CD4-positive, alpha-beta T cell treated with Interleukin-6 for 4 hours (primary cell): Measurements from ENCODE around the gene OPA1.

Experiments used
- DNase-seq: peaks from one replicate; pipeline ENCODE4 v3.0.0-alpha.2; 2020; ENCODE audit warnings: mixed read lengths

Gene OPA1

DNA sequence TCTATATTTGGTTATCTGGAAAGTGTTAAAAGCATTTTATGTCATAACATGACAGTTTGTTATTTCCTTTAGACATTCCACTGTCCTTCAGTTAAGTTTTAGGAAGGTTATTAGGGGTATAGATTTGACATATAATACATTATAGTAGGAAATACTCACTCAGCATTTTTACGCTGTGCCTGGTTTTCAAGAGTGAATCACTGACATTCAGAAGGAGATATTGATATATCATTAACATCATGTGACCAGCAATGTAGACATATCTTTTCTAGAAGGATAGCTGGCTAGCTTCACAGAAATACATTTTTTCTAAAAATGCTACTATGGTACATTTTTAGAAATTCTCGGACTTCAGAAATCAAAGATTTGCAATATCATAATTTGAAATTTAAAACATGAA lies 57.6 kb downstream of the OPA1 start:
- DNase-seq: no peak

DNA sequence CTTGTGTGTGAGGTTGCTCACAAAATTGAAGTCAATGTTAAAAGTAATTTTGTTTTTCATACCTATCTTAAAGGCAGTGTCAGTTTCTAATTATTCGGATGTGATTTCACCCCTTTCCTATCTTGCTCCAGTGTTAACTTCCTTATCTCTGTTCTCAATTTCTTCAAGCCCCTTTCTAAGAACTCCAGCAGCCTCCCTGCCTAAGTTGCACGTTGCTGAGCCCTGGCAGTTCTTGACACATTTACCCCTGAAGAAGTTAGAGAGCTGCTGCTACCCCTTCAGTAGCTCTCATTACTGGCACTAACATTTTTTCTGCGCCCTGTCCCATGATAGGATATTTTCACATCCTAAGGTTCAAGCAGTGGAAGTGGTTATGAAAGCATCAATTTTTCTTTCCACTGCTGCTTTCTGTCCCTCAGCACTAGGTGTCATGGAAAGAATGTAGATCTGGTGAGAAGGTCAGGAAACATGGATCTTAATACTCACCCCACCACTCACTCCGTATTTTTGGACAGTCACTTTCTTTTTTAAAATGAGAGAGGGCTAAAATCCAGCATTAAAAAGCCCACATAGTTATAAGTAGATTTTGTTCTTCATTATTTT lies 62.9 kb downstream of the OPA1 start:
- no peak for DNase-seq

DNA sequence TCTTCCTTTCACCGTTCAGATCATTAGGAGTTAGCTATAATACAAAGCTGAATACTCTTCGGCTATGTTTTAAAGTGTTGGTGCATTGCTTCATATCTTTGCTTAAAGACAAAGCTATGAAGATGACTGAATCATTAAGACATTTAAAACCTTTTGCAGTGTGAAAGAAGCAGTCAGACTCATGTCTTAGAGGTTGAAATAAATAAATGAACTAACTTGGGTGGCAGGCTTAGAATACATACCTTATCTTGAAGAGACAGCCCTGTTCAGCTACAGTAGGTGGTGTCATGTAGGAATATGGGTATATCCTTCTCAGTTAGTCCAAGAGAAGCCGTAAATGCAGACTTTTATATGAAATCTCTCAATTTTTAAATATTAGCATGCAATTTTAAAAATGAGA lies 63.4 kb downstream of the OPA1 start:
- no peak for DNase-seq

DNA sequence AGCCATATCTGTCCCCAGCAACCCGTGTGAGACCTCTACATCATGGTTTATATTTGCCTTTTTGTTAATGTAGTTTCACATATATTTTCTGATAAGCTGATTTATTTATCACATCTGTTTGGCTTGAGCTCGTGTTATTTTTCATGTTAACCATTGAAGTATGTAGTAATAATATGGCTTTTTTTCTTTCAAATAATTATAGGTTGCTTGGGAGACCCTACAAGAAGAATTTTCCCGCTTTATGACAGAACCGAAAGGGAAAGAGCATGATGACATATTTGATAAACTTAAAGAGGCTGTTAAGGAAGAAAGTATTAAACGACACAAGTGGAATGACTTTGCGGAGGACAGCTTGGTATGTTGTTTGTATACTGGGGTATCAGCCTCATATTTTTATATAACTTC lies 63.9 kb downstream of the OPA1 start:
- DNase-seq: no peak

DNA sequence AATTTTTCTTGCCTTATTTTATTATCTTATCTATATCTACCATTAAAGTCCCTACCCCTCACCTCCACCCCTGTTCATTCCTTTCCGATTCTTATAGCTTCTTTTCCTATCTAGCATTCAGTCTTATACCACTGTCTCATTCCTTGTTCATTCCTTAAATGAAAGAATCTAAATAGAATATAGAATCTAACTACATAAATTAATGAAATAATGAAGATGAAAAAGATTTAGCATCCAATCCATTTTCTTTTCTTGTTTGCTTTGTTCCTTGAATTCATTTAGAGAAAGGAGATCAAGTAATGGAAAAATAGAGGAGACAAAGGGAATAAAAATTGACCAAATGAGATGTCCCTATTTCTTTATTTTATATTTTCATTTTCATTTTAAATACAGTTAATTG lies 67.2 kb downstream of the OPA1 start:
- no peak for DNase-seq

DNA sequence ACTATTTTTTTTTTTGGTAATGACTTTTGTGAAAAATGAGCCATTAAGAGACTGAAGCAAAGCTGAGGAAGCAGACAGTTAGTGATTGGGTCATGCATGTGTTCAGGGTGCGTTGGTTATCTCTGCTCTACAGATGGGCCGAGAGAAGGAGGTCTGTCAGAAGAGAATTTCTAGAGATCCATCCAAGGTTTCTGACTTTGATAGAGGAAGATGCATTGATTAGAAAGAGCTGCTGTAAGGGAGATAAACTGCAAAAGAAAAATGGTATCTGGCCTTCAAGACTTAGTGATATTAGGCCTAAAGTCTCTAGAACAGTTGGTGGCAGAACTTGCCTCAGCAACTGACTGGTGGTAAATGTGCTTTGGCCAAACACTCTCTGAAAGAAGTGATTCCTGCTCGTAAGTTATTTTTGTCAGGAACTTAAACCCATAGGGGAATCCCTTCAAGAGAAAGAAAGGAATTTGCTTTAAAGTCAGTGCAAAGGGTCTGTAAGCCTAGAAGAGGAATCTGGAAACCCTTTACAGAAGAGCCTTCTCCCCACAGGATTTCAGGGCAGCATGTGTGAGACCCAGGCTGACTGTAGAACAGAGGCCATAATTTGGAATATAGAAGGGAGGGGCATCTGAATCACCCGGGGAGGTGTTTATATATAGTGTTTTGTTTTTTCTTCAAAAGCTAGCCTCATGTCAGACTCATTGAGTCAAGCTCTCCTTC lies 67.8 kb downstream of the OPA1 start:
- DNase-seq: no peak

DNA sequence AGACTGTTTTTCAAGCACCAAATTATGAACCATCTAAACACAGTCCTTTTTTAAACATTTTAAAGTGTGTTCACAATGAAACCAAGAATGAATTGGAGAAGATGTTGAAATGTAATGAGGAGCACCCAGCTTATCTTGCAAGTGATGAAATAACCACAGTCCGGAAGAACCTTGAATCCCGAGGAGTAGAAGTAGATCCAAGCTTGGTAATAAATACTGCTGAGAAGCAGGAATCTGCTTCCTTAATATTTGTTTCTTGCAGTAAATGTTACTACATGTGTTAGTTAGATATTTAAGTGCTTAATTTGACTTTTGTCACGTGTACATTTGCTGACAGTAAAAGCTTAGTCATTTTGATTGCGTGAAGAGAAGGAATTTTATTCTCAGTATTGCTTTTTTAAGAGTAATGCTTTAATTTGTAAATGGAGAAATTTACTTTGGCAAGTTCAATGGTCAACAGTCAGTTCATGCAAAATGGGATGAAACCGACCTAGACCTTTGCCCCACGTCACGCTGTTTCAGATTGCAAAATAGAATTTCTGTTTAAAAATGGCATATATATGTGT lies 69.8 kb downstream of the OPA1 start:
- DNase-seq: no peak

DNA sequence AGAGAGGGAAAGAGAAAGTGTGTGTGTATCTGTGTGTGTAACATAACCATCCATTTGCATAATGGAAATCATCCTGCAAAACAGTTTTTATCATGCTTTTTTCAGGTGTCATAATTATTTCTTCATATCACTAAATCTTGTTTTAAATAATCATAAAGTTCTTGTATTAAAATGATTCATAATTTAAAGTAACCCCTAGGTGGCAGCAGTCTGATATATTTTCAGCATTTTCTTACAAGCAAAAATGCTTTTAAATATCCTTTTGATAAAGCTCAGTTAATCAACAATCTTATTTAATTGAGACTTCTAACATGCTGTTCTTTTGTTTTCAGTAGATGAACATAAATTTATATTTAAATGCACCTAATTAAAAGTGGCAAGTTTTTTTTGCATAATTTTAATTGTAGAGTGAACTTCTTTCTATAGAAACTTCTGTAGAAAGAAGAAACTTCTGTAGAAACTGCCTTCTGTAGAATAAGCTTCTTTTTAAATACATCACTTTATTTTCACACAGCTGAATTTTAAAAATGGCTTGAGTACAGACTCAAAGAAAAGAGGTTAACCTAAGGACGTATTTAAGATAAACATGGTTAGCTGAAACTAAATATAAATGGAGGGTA lies 72.5 kb downstream of the OPA1 start:
- DNase-seq: no peak

DNA sequence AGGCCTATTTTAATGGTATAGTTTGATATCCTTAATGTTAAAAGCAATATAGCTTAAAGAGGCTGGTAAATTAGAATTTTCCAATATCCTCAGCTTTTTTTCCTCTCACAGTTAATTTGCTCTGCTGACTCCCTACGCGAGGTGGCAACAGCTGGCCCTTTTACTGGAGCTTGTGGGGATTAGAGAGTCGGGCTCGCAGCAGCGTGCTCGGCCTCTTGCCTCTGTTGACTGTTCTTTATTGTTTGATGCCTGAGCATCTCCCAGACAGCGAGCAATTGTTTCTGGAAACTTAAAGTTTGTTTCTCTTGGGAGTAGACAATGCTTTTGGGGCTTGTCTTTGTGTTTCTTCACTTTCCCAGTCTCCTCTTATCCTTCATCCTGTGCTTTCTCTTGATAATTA lies 80.8 kb downstream of the OPA1 start:
- no peak for DNase-seq

DNA sequence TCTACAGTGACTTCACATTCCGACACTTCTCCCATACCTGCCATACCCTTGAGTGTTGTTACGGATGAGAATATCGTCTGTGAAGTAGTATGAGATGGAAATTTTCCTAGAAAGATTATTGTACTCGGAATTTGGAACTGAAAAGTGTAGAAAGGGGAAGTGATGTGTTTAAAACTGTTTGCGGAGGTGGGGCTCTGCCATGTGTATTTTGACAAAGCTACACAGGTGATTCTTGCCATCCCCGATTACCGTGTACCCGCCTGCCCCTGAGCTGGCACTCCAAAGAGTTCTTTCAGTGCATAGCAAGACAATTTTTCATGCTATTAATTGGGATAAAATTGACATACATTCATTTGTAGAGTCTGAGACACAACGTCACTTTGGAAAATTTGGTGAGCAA lies 81.7 kb downstream of the OPA1 start:
- no peak for DNase-seq

DNA sequence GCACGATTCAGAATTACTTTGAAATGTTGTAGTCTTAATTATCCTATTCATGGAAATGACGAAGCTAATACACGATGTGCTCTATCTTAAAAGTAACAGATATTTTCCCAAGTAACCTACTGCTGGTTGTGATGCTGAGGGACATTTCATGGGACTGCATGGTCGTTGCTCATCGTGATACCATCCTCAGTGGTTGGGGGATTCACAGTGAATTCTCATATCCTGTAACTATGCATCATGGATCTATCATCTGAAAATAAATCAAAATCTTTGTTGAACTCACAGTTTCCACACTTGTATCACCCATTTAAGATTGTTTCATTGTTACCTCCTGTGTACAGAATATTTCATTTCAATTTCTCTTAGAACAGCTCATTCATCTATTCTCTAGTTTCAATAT lies 84.7 kb downstream of the OPA1 start:
- DNase-seq: no peak

DNA sequence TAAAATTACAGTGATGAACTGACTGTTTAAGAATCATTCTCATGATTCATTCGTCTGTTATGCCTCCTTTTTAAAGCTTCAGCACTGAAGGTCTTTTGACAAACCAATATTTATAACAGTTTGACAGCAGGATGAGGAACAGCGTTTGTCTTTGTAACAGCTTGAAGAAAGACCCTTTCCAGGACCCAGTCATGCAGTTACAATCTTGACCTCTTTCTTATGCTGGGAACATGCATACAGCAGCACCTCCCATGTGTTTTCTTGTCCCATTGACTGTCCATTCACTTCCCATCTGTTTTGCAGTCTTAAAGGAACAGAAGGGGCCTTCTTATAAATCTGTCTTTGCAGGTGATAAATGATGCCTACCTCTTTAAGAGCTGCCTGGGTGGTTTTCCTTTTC lies 87.2 kb downstream of the OPA1 start:
- no peak for DNase-seq

DNA sequence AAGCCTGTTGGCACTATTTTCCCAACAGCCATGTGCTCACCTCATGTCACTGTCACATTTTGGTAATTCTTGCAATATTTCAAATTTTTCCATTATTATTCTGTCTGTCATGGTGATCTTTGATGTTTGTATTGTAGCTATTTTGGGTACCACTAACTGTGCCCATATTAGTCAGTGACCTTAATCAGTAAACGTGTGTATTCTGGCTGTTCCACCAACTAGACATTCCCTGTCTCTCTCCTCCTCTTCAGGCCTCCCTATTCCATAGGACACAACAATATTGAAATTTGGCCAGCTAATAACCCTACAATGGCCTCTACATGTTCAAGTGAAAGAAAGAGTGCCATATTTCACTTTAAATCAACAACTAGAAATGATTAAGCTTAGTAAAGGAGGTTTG lies 88.6 kb downstream of the OPA1 start:
- DNase-seq: no peak

DNA sequence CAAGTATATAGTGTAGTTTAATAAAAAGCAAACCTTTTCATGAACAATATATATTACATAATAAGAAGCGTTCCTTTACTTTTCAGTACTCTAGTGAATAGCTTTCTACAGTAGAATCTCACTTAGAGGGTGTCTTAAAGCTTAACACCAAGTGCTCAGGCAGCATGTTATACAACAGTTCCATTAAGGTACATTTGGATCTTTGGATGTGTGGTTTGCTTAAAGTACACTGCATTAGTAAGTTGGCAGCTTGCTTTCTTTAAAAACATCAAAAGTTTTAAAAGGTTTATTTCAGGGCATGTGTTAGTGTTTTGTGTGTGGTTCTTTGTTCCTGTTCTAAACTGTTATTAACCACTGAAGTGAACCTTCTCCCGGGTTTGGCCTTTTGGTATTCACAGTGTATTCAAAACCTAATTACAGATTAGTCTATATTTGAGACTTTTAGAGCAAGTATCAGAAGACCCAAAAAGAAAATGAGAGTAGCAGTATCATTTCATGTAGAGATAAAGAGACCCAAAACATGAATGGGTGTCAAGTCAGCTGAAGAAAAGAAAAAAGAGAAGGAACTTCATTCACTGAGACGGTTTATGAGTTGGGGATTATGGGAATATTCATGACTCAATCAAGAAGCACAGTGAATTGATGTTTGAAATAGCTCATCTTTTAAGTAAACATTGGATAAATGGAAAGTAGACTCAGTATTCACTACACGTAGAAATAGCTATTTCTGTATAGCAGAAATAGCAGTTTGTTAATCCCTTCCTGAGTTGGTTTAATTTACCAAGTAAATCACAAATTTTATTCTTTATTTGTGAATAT lies 93.9 kb downstream of the OPA1 start:
- no peak for DNase-seq

DNA sequence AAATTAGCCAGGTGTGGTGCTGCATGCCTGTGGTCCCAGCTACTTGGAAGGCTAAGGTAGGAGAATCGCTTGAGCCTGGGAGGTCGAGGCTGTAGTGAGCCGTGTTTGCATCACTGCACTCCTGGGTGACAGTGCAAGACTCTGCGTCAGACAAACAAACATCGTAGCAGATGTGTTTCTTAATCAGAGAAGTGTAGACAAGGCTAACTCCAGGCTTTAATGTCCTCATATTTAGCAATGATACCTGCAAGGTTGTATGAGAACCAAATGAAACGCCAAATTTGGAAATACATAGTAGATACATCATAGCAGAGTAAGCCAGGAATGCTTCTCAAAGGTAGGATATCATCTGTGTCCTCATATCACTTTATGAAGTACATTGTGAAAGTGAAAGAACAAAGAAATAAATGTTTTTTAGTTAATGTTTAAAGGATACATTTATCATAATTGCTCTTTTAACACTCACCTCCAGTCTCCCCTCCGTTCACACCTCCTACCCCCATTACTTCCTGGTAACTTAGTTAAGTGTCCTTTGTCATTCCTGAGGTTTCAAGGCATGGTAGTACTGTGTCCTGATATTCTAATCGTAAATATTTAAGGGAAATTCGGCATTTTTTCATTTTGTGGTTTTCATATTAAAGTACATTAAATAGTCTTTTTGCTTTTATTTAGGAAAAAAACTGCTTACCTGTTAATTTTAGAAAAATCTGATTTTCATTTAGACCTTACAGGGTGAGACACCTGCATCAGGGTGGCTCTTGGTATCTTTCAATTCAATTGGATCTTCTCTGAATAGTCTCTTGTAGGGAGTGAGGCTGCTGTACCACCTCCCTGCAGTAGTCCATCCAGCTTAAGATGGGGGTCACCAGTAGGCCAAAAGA lies 96.1 kb downstream of the OPA1 start:
- no peak for DNase-seq

DNA sequence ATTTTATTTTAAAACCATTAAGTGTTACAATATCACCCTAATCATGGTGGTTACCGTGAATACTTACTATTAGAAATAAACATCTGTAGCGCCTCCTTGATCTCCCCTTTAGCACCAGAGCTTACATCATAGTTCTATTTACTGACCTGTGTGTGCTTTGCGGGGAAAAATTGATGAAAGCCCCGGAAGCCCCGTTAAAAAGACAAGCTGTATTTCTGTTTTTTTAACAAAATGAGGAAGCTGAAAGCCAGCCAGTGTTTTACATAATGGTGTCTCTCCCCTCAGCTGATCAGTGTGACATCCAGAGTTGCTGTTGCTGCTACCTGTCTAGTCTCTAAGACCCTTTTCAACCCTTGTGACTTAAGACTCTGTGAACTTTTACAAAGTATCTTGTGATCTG lies 100.8 kb downstream of the OPA1 start:
- no peak for DNase-seq

DNA sequence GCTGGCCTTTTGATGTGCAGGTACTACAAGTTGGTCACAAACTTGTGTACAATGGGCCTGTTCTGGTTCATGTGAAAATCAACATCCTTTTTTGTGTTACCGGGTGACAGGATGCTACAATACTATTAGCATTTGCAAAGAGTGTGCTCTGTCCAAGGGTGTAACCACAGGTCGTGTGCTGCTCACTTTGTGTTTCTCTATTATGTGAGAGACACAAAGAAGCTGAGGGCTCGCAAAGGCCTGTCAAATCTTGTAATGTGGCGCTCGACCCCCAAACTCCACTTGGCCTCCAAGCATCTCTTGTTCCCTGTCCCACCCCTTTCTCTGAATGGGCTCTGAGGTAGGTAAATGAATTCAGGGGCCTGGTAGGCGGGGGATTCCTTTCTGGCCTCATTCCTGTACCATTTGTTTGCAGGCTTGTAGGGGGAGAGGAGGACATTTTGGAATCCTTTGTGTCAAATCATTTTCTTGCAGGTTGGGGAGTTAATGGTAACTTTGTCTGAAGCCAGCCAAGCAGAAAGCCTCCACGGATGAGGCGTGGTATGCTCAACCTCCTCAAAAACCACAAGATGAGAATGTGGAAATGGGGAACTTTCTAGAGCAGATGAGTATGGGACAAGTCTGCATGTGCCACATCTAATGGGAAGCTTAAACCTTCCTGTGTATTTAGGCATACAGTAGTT lies 109.1 kb downstream of the OPA1 start:
- no peak for DNase-seq

DNA sequence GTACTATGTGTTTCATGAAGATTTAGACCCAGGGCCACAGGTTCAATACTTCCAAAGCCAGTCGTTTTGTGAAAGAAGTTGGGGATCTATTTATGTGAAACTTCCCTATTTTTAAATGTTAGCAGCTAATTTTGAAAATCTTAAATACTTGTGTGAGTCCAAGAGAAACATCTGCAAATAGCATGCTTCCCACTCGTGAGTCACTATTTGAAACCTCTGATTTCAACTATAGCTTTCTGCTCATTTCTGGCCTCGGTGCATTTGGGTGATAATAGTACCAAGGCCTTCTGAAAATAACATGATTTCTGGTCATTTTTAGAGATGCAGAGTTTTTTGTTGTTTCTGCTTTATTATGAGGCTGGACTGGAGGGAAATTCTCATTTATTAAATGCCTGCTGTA lies 110.0 kb downstream of the OPA1 start:
- DNase-seq: no peak

DNA sequence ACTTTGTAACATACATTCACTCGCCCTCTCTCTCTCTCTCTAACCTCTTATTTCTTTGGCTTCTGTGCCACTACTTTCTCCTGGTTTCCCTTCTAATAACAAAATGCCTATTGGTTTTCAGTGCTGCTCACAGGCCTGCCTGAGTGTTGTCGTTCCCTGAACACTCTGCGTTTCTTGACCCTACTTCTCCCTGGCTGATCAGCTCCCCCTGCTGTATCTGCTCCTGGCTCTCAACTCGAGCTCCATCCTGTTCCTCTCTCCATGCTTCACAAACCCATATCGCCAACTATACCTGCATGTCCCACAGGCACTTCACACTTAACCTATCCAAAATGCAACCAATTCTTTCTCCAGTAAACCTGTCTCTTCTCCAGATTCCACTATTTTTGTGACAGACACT lies 111.4 kb downstream of the OPA1 start:
- DNase-seq: no peak

DNA sequence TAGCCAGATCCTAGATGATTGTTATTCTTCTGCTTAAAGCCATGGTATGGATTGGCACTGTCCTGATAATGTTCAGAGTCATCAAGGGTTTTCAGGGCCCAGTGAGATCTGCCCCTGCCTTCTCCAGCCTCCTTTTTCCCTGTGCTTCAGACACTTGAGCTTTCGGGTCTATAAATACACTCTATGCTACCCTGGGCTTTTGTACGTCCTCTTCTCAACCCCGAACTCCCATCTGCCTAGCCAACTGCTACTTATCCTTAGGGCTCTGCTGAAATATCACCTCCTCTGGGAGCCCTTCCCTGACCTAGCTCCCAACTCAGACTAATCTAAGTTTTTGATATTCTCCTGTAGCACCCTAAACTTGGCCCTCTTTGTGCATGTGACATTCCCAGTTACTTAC lies 115.3 kb downstream of the OPA1 start:
- DNase-seq: no peak

DNA sequence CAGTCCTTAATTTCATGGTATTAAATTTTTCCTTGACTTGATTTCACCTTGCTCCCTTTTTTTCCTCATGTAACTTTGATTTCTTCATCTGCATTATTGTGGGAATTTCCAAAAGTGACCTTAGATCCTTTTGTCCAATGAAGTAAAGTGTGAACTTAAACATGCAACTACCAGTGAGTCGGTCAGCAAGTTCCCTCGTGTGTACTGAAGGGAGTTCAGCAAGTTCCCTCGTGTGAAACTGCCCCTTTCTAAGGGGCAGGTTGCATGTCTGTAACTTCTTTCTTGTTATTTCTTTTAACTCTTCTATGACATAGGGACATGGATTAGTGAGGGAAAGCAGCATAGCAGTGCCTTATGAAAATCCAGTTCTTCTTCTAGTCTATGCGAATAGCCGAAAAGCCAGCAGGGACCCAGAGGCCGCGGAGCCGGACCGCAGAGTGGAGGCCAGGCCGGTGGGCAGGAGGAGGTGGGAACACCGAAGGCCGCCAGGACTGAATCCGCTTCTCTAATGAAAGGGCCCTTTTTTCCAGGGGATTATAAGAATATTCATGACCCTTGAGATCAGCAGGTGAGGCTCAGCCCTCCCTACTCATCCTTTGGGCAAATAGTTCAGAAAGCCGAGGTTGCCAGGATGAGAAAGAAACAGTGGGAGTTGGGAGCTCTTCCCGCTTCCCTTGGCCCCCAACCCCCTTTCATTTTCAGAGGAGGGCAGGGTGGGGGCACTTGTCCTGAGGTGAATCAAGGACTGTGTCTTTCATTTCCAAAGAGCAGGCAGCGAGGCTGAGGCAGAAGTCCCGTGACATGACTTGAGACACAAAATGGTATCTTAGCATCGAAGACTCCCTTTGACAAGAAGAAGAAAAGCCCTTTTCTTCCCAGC lies 117.5 kb downstream of the OPA1 start:
- no peak for DNase-seq
